Gastrocnemius medialis (tissue), 4 donors: ENCODE data around the gene PGAM1. TPM values are rescaled to one million over a fixed set of nuclear protein-coding genes. Genes with fewer than 3 reads are reported as not detected.
"Not testable (repeated sequence)": the region's sequence is repeated elsewhere in the genome, so short reads cannot be mapped to it uniquely, and the experiment has no call there.

Source experiments
- ATAC-seq, 2 donors: fragments of 150-250 bp; one replicate each; pipeline ENCODE4 v1.9.1; 2016
- DNase-seq, 2 donors: peaks; one replicate each; pipeline ENCODE4 v3.0.0-alpha.2; 2019
- H3K27ac ChIP-seq, 4 donors: fragments of 200-600 bp; sonication (generic); 1 replicate in 1 of 4; 2 replicates in 3 of 4; pipeline ENCODE4 v1.5.1; 2016 to 2018; ENCODE audit warnings: mild to moderate bottlenecking in 2 of 4, moderate library complexity in 1 of 4
- H3K27me3 ChIP-seq, 3 donors: fragments of 200-600 bp; sonication (generic) in 2 of 3; 1 replicate in 1 of 3; 2 replicates in 2 of 3; pipeline versions ENCODE4 v1.5.1 to v1.6.0; 2016 to 2019; ENCODE audit warnings: mild to moderate bottlenecking in 1 of 3, moderate library complexity in 1 of 3
- H3K36me3 ChIP-seq, 2 donors: fragments of 200-600 bp; sonication (generic) in 1 of 2; one replicate each; pipeline ENCODE4 v1.5.1; 2017 to 2018
- H3K4me1 ChIP-seq, 2 donors: fragments of 200-600 bp; sonication (generic) in 1 of 2; one replicate each; pipeline ENCODE4 v1.5.1; 2016 to 2017; ENCODE audit warnings: mild to moderate bottlenecking in 2 of 2
- H3K4me3 ChIP-seq, 4 donors: fragments of 200-600 bp; sonication (generic) in 3 of 4; 1 replicate in 1 of 4; 2 replicates in 3 of 4; pipeline ENCODE4 v1.5.1; 2016 to 2019; ENCODE audit warnings: mild to moderate bottlenecking in 2 of 4
- H3K9me3 ChIP-seq, 3 donors: fragments of 200-600 bp; sonication (generic) in 2 of 3; 1 replicate in 1 of 3; 2 replicates in 2 of 3; pipeline ENCODE4 v1.5.1; 2016 to 2019
- POLR2A ChIP-seq, 2 donors: fragments of 450-650 bp; IDR thresholded peaks; one replicate each; pipeline ENCODE4 v1.6.1; 2017; ENCODE audit warnings: antibody characterized with exemption in 2 of 2, mild to moderate bottlenecking in 2 of 2, moderate library complexity in 2 of 2
- in situ Hi-C, 4 donors: fragments of 200-750 bp; cut with MboI; loops; one replicate each; pipeline versions ENCODE4 v1.15.0 to v1.8.0; 2017; ENCODE audit warnings: low sequenced_read_pairs in 4 of 4
- intact Hi-C: fragments of 100-400 bp; cut with DNase I; formaldehyde crosslinking; loops from one replicate; pipeline ENCODE4 v1.15.1; 2023; ENCODE audit warnings: low total_unique reads
- total RNA-seq, 4 donors: library from RNA; depleted of rRNA; stranded (reverse); fragments of >200 nt; gene quantifications; one replicate each; pipeline versions ENCODE4 v1.1.0 to v1.2.3, GENCODE V29; 2016
- TF ChIP-seq, protein P1 (sequence below), 5 experiments: fragments of 450-650 bp in 3 of 5; fragments of 200-600 bp in 2 of 5; sonication (generic) in 2 of 5; IDR thresholded peaks in 4 of 5; conservative IDR thresholded peaks in 1 of 5; 1 replicate in 4 of 5; 2 replicates in 1 of 5; pipeline ENCODE4 v1.5.1; 2016 to 2019; ENCODE audit warnings: antibody characterized with exemption in 5 of 5, mild to moderate bottlenecking in 3 of 5, moderate library complexity in 3 of 5

The PGAM1 gene
- total RNA-seq, 4 donors from 2014 or later = 41.0 to 72.1 (median 62.2) TPM

DNA sequence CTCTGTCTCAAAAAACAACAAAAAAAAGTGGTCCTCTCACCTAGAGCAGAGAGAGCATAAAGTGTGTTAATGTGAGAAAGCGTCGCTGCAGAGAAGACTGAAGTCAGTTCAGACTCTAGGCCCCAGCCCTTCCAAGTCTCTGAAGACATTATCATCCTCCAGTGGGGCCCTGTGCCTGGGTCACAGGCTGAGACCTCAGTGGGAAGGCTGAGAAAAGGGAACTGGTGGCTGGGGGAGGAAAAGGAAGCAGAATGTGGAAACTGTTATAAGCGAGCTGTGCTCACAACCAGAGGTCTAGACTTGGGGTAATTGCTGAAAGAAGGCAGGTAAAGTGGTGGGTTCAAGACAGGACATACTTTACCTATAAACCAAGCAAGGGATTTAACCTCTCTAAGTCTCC is 19.9 kb upstream of the PGAM1 start:
- Histone ChIP-seq H3K4me1 (peaks cover 4 to 16% of the 10 kb centered on the region in 2 donors), H3K36me3 (no peaks in the 10 kb centered on the region), H3K4me3 (no peak overlapping the region), H3K27ac (no peak overlapping the region), H3K9me3 (no peaks in the 10 kb centered on the region), H3K27me3 (no peaks in the 10 kb centered on the region)
- ATAC-seq = no peak
- in situ Hi-C loops (no loop called here), intact Hi-C loops (loop anchor here (5.0 kb wide), 1 partner anchor 146 kb away; no protein-coding TSS in a partner anchor)
- no peak for DNase-seq
- TF ChIP-seq, protein P1, sequence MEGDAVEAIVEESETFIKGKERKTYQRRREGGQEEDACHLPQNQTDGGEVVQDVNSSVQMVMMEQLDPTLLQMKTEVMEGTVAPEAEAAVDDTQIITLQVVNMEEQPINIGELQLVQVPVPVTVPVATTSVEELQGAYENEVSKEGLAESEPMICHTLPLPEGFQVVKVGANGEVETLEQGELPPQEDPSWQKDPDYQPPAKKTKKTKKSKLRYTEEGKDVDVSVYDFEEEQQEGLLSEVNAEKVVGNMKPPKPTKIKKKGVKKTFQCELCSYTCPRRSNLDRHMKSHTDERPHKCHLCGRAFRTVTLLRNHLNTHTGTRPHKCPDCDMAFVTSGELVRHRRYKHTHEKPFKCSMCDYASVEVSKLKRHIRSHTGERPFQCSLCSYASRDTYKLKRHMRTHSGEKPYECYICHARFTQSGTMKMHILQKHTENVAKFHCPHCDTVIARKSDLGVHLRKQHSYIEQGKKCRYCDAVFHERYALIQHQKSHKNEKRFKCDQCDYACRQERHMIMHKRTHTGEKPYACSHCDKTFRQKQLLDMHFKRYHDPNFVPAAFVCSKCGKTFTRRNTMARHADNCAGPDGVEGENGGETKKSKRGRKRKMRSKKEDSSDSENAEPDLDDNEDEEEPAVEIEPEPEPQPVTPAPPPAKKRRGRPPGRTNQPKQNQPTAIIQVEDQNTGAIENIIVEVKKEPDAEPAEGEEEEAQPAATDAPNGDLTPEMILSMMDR (IDR thresholded peaks at IDR 0.05 in 4 of 5, conservative IDR thresholded peaks at IDR 0.05 in 1 of 5) = no peak
- no peak for TF ChIP-seq POLR2A (IDR thresholded peaks at IDR 0.05)

DNA sequence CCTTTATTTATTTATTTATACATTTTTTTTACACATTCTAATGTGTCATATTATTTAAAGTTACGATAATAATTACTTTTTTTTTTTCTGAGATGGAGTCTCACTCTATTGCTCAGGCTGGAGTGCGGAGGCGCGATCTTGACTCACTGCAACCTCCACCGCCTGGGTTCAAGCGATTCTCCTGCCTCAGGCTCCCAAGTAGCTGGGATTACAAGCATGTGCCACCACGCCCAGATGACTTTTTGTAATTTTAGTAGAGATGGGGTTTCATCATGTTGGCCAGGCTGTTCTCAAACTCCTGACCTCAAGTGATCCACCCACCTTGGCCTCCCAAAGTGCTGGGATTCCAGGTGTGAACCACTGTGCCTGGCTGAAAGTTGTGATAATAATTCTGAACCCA is 19.5 kb upstream of the PGAM1 start:
- H3K4me1 ChIP-seq = peaks cover 4 to 14% of the 10 kb centered on the region in 2 donors
- H3K9me3 ChIP-seq, H3K36me3 ChIP-seq, ATAC-seq, H3K27ac ChIP-seq, in situ Hi-C loops, H3K4me3 ChIP-seq, H3K27me3 ChIP-seq: not testable (repeated sequence)
- DNase-seq = peak in 1 of 2 donors; percentile 32
- intact Hi-C loops = loop anchor here (5.0 kb wide), 1 partner anchor 146 kb away; no protein-coding TSS in a partner anchor

DNA sequence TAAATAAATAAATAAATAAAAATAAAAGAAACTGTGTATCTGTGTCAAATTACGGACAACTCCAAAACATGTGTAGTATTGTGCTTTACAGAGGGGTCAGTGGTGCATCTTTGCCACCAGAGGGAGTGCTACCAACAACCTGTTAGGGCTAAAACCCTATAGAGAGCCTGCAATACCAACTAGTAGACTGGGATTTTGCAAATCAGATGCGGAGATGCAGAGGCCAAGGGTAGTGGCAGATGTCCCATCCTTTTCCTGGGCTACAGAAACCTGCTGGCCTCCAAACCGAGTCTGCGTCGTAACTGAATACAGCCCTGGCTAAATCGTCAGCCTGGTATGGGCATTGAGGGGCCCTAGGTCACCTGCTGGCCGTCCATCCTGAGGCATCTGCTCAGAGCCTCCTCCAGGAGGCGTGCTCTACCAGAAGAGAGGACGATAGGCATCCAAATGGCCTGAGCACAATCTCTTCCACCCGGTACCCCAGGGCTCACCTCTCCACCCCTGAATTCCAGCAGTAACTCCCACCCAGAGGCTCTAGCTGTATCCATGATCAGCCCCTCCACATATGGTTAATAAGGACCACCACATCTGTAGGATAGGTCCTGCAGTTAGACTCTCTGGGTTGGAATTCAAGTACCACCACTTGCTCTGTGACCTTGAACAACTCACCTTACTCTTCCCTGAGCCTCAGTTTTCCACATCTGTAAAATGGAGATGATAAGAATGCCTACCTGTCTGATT is 18.6 kb upstream of the PGAM1 start:
- Histone ChIP-seq H3K36me3 (no peaks in the 10 kb centered on the region), H3K4me3 (no peak overlapping the region), H3K4me1 (peaks cover 4 to 9% of the 10 kb centered on the region in 2 donors), H3K27ac (peak overlapping the region in 1 of 4 donors; percentile 5), H3K27me3 (no peaks in the 10 kb centered on the region), H3K9me3 (no peaks in the 10 kb centered on the region)
- peak; percentile 91 to 93 for ATAC-seq
- intact Hi-C loops (loop anchor here (5.0 kb wide), 1 partner anchor 145 kb away; no protein-coding TSS in a partner anchor), in situ Hi-C loops (no loop called here)
- no peak for DNase-seq
- TF ChIP-seq, protein P1 (IDR thresholded peaks at IDR 0.05 in 4 of 5, conservative IDR thresholded peaks at IDR 0.05 in 1 of 5) = peak; percentile 62 to 82 (median 74)
- no peak for TF ChIP-seq POLR2A (IDR thresholded peaks at IDR 0.05)

DNA sequence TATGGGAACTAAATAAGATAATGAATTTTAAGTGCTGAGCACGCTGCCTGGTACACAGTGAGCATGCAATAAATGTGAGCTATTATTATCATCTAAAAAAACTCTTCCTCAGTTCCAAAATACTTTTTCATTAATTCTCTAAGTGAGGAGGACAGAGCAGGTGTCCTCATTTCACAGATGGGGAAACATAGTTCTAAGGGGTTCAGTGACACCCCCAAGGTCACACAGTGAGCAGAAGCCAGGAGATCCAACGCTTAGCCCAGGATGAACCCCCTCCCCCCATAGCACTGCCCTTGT is 18.1 kb upstream of the PGAM1 start:
- H3K9me3 ChIP-seq = no peaks in the 10 kb centered on the region
- no peak for TF ChIP-seq POLR2A (IDR thresholded peaks at IDR 0.05)
- TF ChIP-seq, protein P1 (IDR thresholded peaks at IDR 0.05 in 4 of 5, conservative IDR thresholded peaks at IDR 0.05 in 1 of 5) = no peak
- in situ Hi-C loops = no loop called here
- DNase-seq (no peak), ATAC-seq (no peak)
- intact Hi-C loops = loop anchor here (5.0 kb wide), 1 partner anchor 144 kb away; no protein-coding TSS in a partner anchor
- H3K27ac ChIP-seq = no peak overlapping the region
- peaks cover 4 to 9% of the 10 kb centered on the region in 2 donors for H3K4me1 ChIP-seq
- no peaks in the 10 kb centered on the region for H3K36me3 ChIP-seq
- no peak overlapping the region for H3K4me3 ChIP-seq
- H3K27me3 ChIP-seq = no peaks in the 10 kb centered on the region

DNA sequence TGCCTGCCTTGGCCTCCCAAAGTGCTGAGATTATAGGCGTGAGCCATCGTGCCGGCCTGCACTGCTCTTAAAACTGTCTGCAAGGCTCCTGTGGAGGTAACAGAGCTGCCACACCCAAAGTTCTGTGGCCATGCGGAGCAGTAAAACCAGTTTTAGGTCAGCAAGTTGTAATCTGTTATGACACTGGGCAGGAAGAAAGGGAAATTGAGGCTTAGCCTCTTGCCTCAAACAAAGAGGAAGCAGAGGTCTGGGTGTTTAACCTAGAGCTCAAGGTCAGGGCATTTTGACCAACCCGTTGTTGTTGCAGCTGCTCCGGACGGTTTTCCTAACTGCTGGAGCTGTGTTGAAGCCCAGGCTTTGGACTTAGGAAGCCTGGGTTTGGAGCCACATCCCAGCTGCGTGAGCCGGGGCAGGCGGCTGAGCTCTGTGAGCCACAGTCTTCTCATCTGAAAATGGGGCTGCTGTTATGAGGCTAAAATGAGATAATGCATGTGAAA is 17.4 kb upstream of the PGAM1 start:
- in situ Hi-C loops (no loop called here), intact Hi-C loops (loop anchor here (5.0 kb wide), 1 partner anchor 144 kb away; no protein-coding TSS in a partner anchor)
- Histone ChIP-seq H3K4me3 (no peak overlapping the region), H3K36me3 (no peaks in the 10 kb centered on the region), H3K4me1 (peaks cover 4 to 9% of the 10 kb centered on the region in 2 donors), H3K9me3 (no peaks in the 10 kb centered on the region), H3K27ac (no peak overlapping the region), H3K27me3 (no peaks in the 10 kb centered on the region)
- DNase-seq (no peak), ATAC-seq (no peak)
- TF ChIP-seq, protein P1 (IDR thresholded peaks at IDR 0.05 in 4 of 5, conservative IDR thresholded peaks at IDR 0.05 in 1 of 5) = no peak
- TF ChIP-seq POLR2A (IDR thresholded peaks at IDR 0.05) = no peak
